Measurements from ENCODE around the gene TPPP3.

TPPP3 gene

DNA sequence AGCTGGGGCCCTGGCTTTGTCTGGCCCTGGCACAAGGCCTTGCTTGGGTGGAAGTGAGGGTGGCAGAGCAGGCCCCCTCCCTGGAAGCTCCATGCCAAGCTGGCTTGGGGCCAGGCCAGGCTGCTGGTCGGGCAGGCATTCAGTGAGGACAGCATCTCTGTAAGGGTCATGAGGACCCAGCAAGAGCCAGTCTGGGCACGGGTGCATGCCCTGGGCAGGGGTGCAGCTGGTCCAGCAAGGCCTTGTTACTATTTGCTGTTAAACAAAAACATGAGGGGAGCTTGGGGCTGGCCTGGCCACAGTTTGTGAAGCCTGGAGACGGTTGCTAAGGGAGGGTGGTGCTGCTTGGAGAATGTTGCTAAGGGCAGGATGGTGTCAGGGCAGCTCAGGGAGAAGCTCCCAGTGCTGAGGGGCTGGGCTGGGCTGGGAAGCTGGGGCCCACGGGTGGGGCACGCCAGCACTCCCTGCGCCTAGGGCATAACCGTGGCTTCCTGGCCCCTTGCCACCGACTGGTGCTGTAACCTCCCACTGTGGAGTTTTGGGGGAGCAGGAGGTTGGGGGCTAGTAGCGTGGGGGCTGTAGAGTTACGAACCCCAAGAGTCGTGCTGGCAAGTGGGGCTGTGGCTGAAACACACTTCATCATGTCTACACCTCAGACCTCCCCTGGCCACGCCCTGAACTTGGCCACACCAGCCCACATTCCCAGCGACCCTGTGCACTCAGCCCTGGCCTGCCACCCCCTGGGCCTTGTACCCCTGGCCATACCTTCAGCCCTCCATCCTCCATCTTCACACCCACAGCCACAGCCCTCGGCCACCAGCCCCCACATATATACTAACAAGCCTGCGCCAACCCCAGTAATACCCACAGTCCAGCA, 1.6 kb downstream of the TPPP3 start:
- Histone ChIP-seq H3K9ac (ENCODE audit: low read depth, low read length) (no peak overlapping the region), H3K36me3 (ENCODE audit: control insufficient read depth, insufficient read depth, low read length) (no peaks in the 10 kb centered on the region), H3K4me3 (ENCODE audit: low read depth, low read length) (no peak overlapping the region), H3K4me1 (ENCODE audit: control insufficient read depth, insufficient read depth, low read length) (peaks cover 11% of the 10 kb centered on the region), H3K9me3 (ENCODE audit: control insufficient read depth, insufficient read depth, low read length) (no peaks in the 10 kb centered on the region), H3K27me3 (ENCODE audit: control insufficient read depth, insufficient read depth, low read length) (peaks cover 37% of the 10 kb centered on the region)

DNA sequence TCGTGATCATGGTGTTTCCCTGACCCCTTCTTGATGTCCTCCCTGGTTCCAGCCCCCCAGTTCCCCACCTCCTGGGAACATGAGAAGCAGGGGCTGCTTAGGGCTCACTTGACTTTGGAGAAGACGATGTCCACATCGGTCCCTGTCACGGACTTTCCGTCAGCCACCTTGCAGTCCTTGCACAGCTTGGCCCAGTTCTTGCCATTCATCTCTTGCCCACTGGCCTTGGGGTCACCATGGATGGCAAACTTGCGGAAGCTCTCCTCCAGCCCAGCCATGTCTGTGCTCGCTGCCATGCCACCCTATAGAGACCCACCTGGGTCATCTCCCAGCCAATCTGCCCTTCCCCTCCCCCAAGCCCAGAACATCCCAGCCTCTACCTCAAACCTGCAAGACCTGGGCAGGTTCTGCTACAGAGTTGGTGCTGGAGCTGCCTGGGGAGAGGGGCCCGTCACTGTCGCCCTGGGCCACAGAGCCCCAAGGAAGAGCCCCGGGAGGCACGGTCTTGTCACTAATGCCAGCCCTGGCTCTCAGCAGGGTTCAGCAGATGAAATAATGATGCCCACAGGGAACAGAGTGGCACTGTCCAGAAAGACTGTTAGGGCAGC, 2.4 kb downstream of the TPPP3 start:
- Histone ChIP-seq H3K4me1 (ENCODE audit: control insufficient read depth, insufficient read depth, low read length) (peaks cover 11% of the 10 kb centered on the region), H3K9me3 (ENCODE audit: control insufficient read depth, insufficient read depth, low read length) (no peaks in the 10 kb centered on the region), H3K4me3 (ENCODE audit: low read depth, low read length) (no peak overlapping the region), H3K9ac (ENCODE audit: low read depth, low read length) (no peak overlapping the region), H3K36me3 (ENCODE audit: control insufficient read depth, insufficient read depth, low read length) (no peaks in the 10 kb centered on the region), H3K27me3 (ENCODE audit: control insufficient read depth, insufficient read depth, low read length) (peaks cover 36% of the 10 kb centered on the region)

DNA sequence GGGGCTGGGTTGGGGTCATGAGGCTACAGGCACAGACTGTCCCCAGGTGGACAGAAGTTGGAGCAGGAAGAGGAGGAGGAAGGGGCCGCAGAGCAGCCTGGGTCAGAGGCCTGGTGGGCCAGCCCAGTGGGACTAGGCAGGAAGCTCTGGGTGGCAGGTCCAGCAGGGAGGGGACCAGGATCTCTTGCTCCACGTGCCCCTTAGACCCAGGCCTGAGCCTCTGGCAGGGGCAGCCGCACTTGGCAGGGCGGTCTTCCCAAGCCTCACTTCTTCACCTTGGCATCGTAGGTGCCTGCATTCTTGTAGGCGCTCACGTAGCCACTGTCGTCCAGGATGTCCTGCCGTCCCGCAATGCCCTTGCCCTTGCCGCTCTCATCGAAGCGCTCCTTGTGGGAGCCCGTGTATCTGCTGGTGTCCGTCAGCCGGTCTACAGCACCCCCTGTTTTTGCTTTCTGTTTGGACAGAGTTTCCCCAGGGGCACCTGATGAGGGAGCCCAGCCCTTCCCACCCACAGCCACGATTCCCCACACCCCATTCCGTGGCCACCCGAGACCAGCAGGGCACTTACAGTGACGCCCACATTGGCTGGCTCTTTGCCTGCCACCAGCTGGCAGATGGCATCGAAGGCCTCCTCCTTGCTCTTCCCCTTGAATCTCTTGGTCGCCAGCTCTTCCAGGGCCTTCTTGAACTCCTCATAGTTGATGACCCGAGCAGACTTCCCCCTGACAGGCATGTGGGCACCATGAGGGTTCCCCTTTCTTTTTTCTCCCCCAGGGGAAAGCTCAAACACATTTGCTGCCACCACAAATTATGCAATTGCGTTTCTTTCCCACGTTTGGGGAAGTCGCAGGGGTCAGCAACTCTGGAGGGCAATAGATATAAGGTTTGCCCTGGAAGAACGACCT, 3.1 kb downstream of the TPPP3 start:
- Histone ChIP-seq H3K27me3 (ENCODE audit: control insufficient read depth, insufficient read depth, low read length) (peaks cover 28% of the 10 kb centered on the region), H3K9ac (ENCODE audit: low read depth, low read length) (no peak overlapping the region), H3K36me3 (ENCODE audit: control insufficient read depth, insufficient read depth, low read length) (no peaks in the 10 kb centered on the region), H3K4me3 (ENCODE audit: low read depth, low read length) (no peak overlapping the region), H3K9me3 (ENCODE audit: control insufficient read depth, insufficient read depth, low read length) (no peaks in the 10 kb centered on the region), H3K4me1 (ENCODE audit: control insufficient read depth, insufficient read depth, low read length) (peaks cover 6% of the 10 kb centered on the region)

DNA sequence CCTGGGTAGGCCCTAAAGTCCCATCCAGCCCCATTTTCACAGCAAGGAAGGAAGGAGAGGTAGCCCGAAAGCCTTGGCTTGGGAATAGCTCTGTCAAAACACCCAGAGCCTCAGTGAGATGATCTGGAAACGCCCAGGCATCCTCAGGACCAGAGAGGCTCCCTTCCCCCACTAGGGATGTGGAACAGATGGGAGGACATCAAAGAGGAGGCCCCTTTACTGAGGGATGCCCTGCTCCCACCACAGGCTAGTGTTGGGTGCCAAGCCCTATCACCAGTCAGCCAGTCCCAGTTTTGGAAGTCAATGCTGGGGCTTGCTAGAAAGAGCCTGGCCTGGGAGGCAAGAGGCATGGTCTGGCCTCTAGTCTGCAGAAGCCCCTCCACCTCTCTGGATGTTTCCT, 4.7 kb downstream of the TPPP3 start:
- H3K4me1 ChIP-seq (ENCODE audit: control insufficient read depth, insufficient read depth, low read length): peaks cover 6% of the 10 kb centered on the region
- H3K9me3 ChIP-seq (ENCODE audit: control insufficient read depth, insufficient read depth, low read length): no peaks in the 10 kb centered on the region
- H3K27me3 ChIP-seq (ENCODE audit: control insufficient read depth, insufficient read depth, low read length): peaks cover 12% of the 10 kb centered on the region
- H3K4me3 ChIP-seq (ENCODE audit: low read depth, low read length): no peak overlapping the region
- H3K9ac ChIP-seq (ENCODE audit: low read depth, low read length): no peak overlapping the region
- H3K36me3 ChIP-seq (ENCODE audit: control insufficient read depth, insufficient read depth, low read length): no peaks in the 10 kb centered on the region

DNA sequence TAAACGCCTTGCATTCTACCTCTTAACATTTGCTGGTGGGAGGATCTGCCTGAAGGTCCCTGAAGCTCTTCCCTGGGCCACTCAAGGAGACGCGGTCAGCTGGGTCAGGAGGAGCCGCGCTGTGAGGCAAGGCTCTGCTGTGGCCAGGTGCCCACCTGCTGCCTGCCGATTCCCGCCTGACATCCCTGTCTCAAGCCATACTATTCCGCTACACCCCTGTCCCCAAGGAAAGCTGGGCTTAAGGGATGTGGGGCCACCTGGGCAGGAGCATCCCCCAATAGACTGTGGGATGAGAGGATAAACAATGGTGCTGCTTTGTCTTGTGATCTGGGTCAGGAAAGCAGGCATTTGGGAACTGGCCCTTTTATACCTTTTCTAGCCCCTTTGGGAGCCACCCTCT, 5.1 kb downstream of the TPPP3 start:
- Histone ChIP-seq H3K4me3 (ENCODE audit: low read depth, low read length) (no peak overlapping the region), H3K9ac (ENCODE audit: low read depth, low read length) (no peak overlapping the region), H3K9me3 (ENCODE audit: control insufficient read depth, insufficient read depth, low read length) (no peaks in the 10 kb centered on the region), H3K36me3 (ENCODE audit: control insufficient read depth, insufficient read depth, low read length) (no peaks in the 10 kb centered on the region), H3K4me1 (ENCODE audit: control insufficient read depth, insufficient read depth, low read length) (peaks cover 6% of the 10 kb centered on the region), H3K27me3 (ENCODE audit: control insufficient read depth, insufficient read depth, low read length) (peaks cover 10% of the 10 kb centered on the region)

DNA sequence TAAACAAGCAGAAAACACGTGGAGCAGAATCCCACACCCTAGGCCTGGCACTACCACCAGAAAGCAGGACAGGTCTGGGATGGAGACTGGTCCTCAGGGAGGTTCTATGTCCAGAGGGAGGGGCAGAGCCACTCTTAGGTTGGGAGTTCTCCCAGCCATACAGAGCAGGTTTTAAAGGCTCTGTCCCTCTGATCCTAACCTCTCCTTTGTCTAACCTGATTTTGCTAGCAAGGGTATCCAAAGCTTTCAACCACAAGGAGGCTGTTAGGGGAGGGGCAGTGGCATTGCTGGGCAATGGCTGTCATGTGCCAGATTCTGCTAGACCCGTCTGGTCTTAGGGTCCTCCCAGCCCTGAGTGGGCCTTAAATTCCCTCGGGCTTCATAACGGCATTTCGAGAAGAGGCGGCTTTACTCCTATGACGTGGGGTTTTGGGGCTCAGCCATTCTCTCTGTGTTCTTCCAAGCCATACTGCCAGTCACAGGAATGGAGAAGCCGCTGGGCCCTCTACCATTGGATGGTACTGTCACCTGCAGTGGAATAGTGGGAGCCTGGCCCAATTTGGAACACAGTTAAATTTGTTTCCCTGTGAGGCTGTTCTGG, 5.7 kb downstream of the TPPP3 start:
- no peaks in the 10 kb centered on the region for H3K36me3 ChIP-seq (ENCODE audit: control insufficient read depth, insufficient read depth, low read length)
- H3K27me3 ChIP-seq (ENCODE audit: control insufficient read depth, insufficient read depth, low read length): peaks cover 4% of the 10 kb centered on the region
- no peak overlapping the region for H3K4me3 ChIP-seq (ENCODE audit: low read depth, low read length)
- H3K9ac ChIP-seq (ENCODE audit: low read depth, low read length): no peak overlapping the region
- H3K4me1 ChIP-seq (ENCODE audit: control insufficient read depth, insufficient read depth, low read length): peaks cover 6% of the 10 kb centered on the region
- no peaks in the 10 kb centered on the region for H3K9me3 ChIP-seq (ENCODE audit: control insufficient read depth, insufficient read depth, low read length)

DNA sequence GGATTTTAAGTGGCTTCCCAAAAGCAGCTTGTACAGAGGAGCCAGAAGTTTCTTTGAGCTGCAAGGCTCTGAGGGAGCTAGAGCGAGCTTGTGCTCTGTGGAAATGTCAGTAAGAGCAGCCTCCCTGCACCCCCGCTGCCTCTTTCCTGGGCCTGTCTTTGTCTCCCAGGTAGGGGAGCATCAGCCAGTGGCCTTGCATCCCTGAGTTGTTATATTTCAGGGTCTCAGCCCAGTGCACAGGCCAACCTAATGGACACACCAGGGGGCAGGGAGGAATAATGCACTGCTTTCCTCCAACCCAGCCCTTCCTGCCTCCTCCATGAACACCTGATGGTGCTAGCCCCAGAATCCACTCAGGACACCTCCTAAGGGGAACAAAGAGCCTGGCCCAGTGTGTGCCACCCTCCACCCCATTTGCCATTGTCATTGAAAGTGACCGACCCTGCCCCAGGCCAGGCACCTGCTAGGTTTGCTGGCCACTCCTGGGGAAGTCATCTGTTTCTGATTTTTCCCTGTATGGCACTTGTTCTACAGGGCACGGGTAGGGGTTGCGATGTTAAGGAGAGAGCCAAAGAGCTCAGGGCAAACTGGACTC, 6.3 kb downstream of the TPPP3 start:
- H3K9ac ChIP-seq (ENCODE audit: low read depth, low read length): no peak overlapping the region
- peaks cover 6% of the 10 kb centered on the region for H3K4me1 ChIP-seq (ENCODE audit: control insufficient read depth, insufficient read depth, low read length)
- H3K4me3 ChIP-seq (ENCODE audit: low read depth, low read length): no peak overlapping the region
- H3K27me3 ChIP-seq (ENCODE audit: control insufficient read depth, insufficient read depth, low read length): no peaks in the 10 kb centered on the region
- H3K36me3 ChIP-seq (ENCODE audit: control insufficient read depth, insufficient read depth, low read length): no peaks in the 10 kb centered on the region
- H3K9me3 ChIP-seq (ENCODE audit: control insufficient read depth, insufficient read depth, low read length): no peaks in the 10 kb centered on the region

DNA sequence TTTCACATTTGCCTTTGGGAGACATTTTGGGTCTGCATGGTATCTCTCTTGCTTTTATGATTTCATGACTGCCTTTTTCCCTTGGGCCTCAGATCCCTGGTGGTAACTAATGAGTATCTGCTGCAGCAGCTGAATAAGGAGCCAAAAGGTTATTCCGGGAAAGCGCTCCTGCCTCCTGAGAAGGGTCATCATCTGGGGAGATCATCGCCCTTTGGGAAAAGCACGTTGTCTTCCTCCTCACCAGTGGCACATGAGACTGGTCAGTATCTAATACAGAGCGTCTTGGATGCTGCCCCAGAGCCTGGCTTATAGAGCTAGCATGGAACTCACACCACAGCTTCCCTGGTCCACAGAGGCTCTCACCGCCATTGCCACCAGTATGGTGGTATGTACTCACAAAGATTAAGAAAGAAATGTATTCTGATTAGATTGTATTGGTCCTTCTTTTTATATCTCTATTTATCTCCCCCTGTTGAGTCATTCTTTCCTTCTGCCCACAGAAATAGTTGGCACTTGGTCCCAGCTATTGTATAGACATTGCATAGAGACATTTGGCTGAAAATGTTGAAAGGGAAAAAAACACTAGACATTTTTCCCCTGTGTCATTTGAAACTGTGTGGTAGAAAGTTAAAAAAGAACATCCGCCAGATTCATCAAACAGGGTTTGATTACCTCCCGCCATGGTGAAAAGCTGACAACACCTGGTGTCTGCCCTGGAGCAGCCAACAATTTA, 8.4 kb downstream of the TPPP3 start:
- no peaks in the 10 kb centered on the region for H3K36me3 ChIP-seq (ENCODE audit: control insufficient read depth, insufficient read depth, low read length)
- no peaks in the 10 kb centered on the region for H3K9me3 ChIP-seq (ENCODE audit: control insufficient read depth, insufficient read depth, low read length)
- no peak overlapping the region for H3K9ac ChIP-seq (ENCODE audit: low read depth, low read length)

DNA sequence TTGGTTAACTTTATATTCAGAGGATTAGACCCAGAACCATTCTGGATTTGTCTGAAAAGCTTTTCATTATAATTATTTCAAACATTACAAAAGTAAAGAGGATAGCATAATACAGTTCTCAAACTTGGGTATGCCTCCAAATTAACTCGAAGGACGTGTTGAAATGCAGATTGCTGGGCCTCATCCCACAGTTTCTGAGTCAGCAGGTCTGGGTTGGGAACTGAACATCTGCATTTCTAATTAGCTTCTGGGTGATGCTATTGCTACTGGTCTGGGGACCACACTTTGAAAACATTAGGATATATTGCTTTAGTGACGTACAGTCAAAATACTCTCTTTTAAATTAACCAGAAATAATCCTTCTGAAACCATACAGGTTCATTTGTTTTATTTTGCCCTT, 10.0 kb downstream of the TPPP3 start:
- no peak overlapping the region for H3K9ac ChIP-seq (ENCODE audit: low read depth, low read length)
- H3K36me3 ChIP-seq (ENCODE audit: control insufficient read depth, insufficient read depth, low read length): no peaks in the 10 kb centered on the region

More for the DNA sequence above, 8.4 kb downstream of the TPPP3 start:
- no peak overlapping the region for H3K4me3 ChIP-seq (ENCODE audit: low read depth, low read length)
- H3K4me1 ChIP-seq (ENCODE audit: control insufficient read depth, insufficient read depth, low read length): peaks cover 6% of the 10 kb centered on the region
- no peaks in the 10 kb centered on the region for H3K27me3 ChIP-seq (ENCODE audit: control insufficient read depth, insufficient read depth, low read length)

DNA sequence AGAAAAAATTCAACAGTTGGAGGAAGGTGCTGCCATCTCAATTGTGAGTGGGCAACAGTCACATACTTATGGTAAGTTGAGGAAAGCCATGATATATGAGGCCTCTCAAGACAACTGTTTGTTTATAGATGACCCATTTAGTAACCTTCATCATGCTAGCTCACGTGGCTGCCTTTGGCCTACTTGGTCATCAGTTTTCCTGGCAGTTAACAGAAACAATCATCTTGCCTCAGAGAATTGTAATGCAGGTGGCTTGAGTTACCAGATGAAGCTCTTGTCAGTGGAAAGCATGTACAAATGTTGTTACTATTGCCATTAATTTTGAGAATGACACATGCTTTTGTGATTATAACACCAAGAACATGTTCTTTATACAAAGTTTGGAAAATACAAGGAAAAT, 14.7 kb downstream of the TPPP3 start:
- no peak overlapping the region for H3K9ac ChIP-seq (ENCODE audit: low read depth, low read length)
- H3K27me3 ChIP-seq (ENCODE audit: control insufficient read depth, insufficient read depth, low read length): no peaks in the 10 kb centered on the region
- H3K4me1 ChIP-seq (ENCODE audit: control insufficient read depth, insufficient read depth, low read length): no peaks in the 10 kb centered on the region
- H3K36me3 ChIP-seq (ENCODE audit: control insufficient read depth, insufficient read depth, low read length): no peaks in the 10 kb centered on the region
- no peak overlapping the region for H3K4me3 ChIP-seq (ENCODE audit: low read depth, low read length)
- no peaks in the 10 kb centered on the region for H3K9me3 ChIP-seq (ENCODE audit: control insufficient read depth, insufficient read depth, low read length)

More for the DNA sequence above, 10.0 kb downstream of the TPPP3 start:
- Histone ChIP-seq H3K9me3 (ENCODE audit: control insufficient read depth, insufficient read depth, low read length) (no peaks in the 10 kb centered on the region), H3K4me3 (ENCODE audit: low read depth, low read length) (no peak overlapping the region), H3K4me1 (ENCODE audit: control insufficient read depth, insufficient read depth, low read length) (peaks cover 6% of the 10 kb centered on the region), H3K27me3 (ENCODE audit: control insufficient read depth, insufficient read depth, low read length) (no peaks in the 10 kb centered on the region)
